Nephron (organoid): ENCODE measurements around the gene OR1D2.
"Not testable (repeated sequence)": the region's sequence is repeated elsewhere in the genome, so short reads cannot be mapped to it uniquely, and the experiment has no call there.

ENCODE experiments used
- H3K27ac Mint-ChIP-seq, 3 experiments: 2 replicates each; pipeline ENCODE4 v1.8.0; 2020; ENCODE audit warnings: mixed read lengths in 3 of 3, mild to moderate bottlenecking in 2 of 3, moderate library complexity in 1 of 3
- H3K27me3 Mint-ChIP-seq: 2 replicates; pipeline ENCODE4 v1.8.0; 2021; ENCODE audit warnings: low read depth, mild to moderate bottlenecking, moderate library complexity, mixed read lengths
- H3K36me3 Mint-ChIP-seq: 2 replicates; pipeline ENCODE4 v1.8.0; 2020; ENCODE audit warnings: low read depth, mixed read lengths
- H3K4me1 Mint-ChIP-seq: 2 replicates; pipeline ENCODE4 v1.8.0; 2020; ENCODE audit warnings: mixed read lengths
- H3K4me3 Mint-ChIP-seq, 3 experiments: 2 replicates each; pipeline ENCODE4 v1.8.0; 2020; ENCODE audit warnings: mild to moderate bottlenecking in 3 of 3, mixed read lengths in 3 of 3, moderate library complexity in 2 of 3
- H3K9me3 Mint-ChIP-seq: 2 replicates; pipeline ENCODE4 v1.8.0; 2020; ENCODE audit warnings: mixed read lengths
- CTCF ChIP-seq, 3 experiments: fragments of 200-600 bp; sonication (generic); IDR thresholded peaks; one replicate each; pipeline ENCODE4 v1.5.0; 2021; ENCODE audit warnings: antibody characterized with exemption in 3 of 3; ENCODE audit not compliant: unreplicated experiment in 3 of 3

OR1D2 gene, protein sequence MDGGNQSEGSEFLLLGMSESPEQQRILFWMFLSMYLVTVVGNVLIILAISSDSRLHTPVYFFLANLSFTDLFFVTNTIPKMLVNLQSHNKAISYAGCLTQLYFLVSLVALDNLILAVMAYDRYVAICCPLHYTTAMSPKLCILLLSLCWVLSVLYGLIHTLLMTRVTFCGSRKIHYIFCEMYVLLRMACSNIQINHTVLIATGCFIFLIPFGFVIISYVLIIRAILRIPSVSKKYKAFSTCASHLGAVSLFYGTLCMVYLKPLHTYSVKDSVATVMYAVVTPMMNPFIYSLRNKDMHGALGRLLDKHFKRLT

DNA sequence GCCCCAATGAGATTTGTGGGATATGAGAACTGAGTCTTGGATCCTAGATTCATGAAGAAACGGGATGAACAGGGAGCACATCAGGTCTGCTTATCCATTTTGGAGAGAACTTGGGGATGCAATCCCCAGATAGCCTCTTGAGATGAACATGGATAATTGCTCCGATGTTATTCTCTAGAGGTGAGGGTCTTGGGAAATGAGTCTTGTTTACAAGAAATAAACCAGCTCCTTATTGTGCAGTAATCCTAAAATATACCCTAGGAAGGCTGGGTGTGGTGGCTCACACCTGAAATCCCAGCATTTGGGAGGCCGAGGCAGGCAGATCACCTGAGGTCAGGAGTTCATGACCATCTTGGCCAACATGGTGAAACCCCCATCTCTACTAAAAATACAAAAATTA lies at the start of gene OR1D2:
OR1D2 (minus strand) TSS at position 101 of the 400 bp plus-strand sequence. CDS start 11,426 bp downstream, outside the sequence.
- Mint-ChIP-seq H3K4me1 (no peaks in the 10 kb centered on the region), H3K36me3 (no peaks in the 10 kb centered on the region), H3K27ac (no peak within 1 kb of the TSS), H3K4me3 (no peak within 1 kb of the TSS), H3K9me3 (peaks cover 9% of the 10 kb centered on the region), H3K27me3 (no peaks in the 10 kb centered on the region)
- TF ChIP-seq CTCF (IDR thresholded peaks at IDR 0.05; ENCODE audit: unreplicated experiment in 3 of 3), result no peak

GRCh38 chr17:3137494-3137893 lies 33.3 kb upstream of the OR1D2 start:
- H3K27ac Mint-ChIP-seq, H3K27me3 Mint-ChIP-seq, H3K4me3 Mint-ChIP-seq, H3K4me1 Mint-ChIP-seq, H3K36me3 Mint-ChIP-seq: not testable (repeated sequence)
- peaks cover 32% of the 10 kb centered on the region for H3K9me3 Mint-ChIP-seq

- no peaks in the 10 kb centered on the region for H3K36me3 Mint-ChIP-seq
These were observed 23.2 kb upstream of the OR1D2 start, which contains the start of gene OR1G1 for GRCh38 chr17:3127451-3127850. OR1G1 (minus strand) TSS chr17:3127551; CDS start chr17:3127551, 0 bp downstream.

GRCh38 chr17:3073850-3074249 lies 30.4 kb downstream of the OR1D2 start:
- H3K27me3 Mint-ChIP-seq, result peaks cover 28% of the 10 kb centered on the region
- not testable (repeated sequence) for H3K9me3 Mint-ChIP-seq, H3K27ac Mint-ChIP-seq, H3K4me3 Mint-ChIP-seq, H3K4me1 Mint-ChIP-seq, H3K36me3 Mint-ChIP-seq

More at GRCh38 chr17:3127451-3127850, 23.2 kb upstream of the OR1D2 start, which contains the start of gene OR1G1:
- Mint-ChIP-seq H3K9me3 (peaks cover 24% of the 10 kb centered on the region), H3K4me3 (no peak within 1 kb of the TSS), H3K27me3 (peaks cover 20% of the 10 kb centered on the region), H3K27ac (no peak within 1 kb of the TSS), H3K4me1 (no peaks in the 10 kb centered on the region)
- TF ChIP-seq CTCF (IDR thresholded peaks at IDR 0.05; ENCODE audit: unreplicated experiment in 3 of 3), result no peak

DNA sequence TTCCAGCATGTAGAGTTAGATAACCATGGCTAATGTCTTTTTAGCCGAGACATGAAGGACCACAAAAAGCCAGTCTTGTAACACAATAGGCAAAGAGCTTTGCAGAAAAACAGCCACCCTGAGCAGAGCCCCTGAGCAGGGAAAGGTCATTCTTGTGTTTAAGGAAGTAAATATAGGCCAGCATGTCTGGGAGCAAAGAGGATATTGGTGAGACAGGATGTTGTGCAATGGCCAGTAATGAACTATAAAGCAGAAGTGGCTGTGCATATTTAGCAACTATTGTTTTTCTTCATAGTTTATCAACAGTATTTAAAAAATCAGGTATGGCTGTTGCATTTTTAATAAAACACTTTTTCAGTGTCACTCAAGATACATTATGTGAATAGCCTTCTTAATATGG lies 39.0 kb downstream of the OR1D2 start:
- H3K27me3 Mint-ChIP-seq, H3K4me1 Mint-ChIP-seq, H3K27ac Mint-ChIP-seq, H3K4me3 Mint-ChIP-seq, H3K36me3 Mint-ChIP-seq, H3K9me3 Mint-ChIP-seq: not testable (repeated sequence)

GRCh38 chr17:3063507-3063906 lies 40.7 kb downstream of the OR1D2 start, which contains the start of gene OR1D5:
OR1D5 (minus strand) TSS chr17:3063607; CDS start chr17:3063607, 0 bp downstream.
- not testable (repeated sequence) for H3K9me3 Mint-ChIP-seq, H3K36me3 Mint-ChIP-seq, H3K4me3 Mint-ChIP-seq, H3K27me3 Mint-ChIP-seq, H3K4me1 Mint-ChIP-seq, H3K27ac Mint-ChIP-seq

DNA sequence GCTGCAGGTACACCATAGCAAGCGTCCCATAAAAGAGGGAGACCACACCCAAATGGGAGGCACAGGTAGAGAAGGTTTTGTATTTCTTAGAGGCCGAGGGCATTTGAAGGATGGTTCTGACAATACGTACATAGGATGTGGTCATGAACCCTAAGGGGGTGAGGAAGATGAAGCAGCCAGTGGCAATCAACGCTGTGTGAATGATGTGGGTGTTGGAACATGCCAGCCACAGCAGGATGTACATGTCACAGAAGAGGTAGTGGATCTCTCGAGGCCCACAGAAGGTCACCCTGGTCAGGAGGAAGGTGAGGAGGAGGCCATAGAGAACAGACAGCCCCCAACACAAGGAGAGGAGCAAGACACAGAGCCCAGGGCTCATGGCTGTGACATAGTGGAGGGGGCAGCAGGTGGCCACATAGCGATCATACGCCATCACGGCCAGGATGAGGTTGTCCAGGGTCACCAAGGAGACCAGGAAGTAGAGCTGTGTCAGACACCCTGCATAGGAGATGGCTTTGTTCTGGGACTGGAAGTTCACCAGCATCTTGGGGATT lies 41.3 kb downstream of the OR1D2 start:
- H3K27ac Mint-ChIP-seq, H3K27me3 Mint-ChIP-seq, H3K36me3 Mint-ChIP-seq, H3K9me3 Mint-ChIP-seq, H3K4me3 Mint-ChIP-seq, H3K4me1 Mint-ChIP-seq: not testable (repeated sequence)

DNA sequence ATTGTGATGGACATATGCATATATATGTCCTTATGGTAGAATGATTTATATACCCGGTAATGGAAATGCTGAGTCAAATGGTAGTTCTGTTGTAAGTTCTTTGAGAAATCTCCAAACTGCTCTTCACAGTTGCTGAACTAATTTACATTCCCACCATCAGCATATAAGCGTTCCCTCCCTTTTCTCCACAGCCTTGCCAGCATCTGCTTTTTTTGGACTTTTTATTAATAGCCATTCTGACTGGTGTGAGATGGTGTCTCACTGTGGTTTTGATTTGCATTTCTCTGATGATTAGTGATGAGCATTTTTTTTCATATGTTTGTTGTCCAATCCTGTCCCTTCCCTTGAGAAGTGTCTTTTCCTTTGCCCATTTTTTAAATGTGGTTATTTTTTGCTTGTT lies 49.4 kb downstream of the OR1D2 start:
- H3K27me3 Mint-ChIP-seq, H3K4me1 Mint-ChIP-seq, H3K27ac Mint-ChIP-seq, H3K36me3 Mint-ChIP-seq, H3K4me3 Mint-ChIP-seq, H3K9me3 Mint-ChIP-seq: not testable (repeated sequence)

GRCh38 chr17:3049705-3050295 lies 54.4 kb downstream of the OR1D2 start:
- Mint-ChIP-seq H3K4me3 (peak overlapping the region; percentile 97), H3K27ac (no peak overlapping the region), H3K4me1 (no peaks in the 10 kb centered on the region), H3K36me3 (no peaks in the 10 kb centered on the region), H3K9me3 (peaks cover 7% of the 10 kb centered on the region), H3K27me3 (peaks cover 3% of the 10 kb centered on the region)
- TF ChIP-seq CTCF (IDR thresholded peaks at IDR 0.05; ENCODE audit: unreplicated experiment in 3 of 3), result no peak
